GOT3 (cell line): ENCODE measurements around the gene ZNF606.

ENCODE experiments used
- DNase-seq: peaks from one replicate; lab custom pipeline; 2025; ENCODE audit warnings: mixed read lengths; lab: John Stamatoyannopoulos, UW

Gene ZNF606

DNA sequence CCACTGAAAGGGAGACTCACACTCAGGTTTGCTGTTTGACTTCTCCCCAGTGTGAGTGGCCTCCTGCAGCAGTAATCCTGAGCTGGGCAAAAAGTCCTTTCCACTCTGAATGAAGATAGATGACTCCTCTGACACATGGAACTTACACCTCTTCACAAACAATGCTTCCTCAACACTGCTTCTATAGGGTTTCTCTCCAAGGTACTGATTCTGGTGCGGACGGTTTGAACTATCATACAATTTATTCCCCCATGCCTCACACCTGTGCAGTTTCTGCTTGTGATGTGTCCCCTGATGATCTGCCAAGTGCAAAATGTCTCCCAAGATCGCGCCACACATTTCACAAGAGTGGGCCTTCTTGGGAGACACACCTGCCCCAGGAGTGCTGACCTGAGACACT lies 75.0 kb downstream of the ZNF606 start:
- DNase-seq = no peak
